Measurements from ENCODE around the gene EYS.

EYS gene

GRCh38 chr6:64547594-64548268 lies 1159.3 kb downstream of the EYS start:
- H3K4me1 ChIP-seq (ENCODE audit: control insufficient read depth, insufficient read depth, low read length) = no peaks in the 10 kb centered on the region
- H3K4me3 ChIP-seq (ENCODE audit: low read length) = no peak overlapping the region
- H3K27ac ChIP-seq (ENCODE audit: low read length) = no peak overlapping the region
- DNase-seq (ENCODE audit: low read depth, low spot score) = no peak
- H3K27me3 ChIP-seq (ENCODE audit: control insufficient read depth, insufficient read depth, low read length) = no peaks in the 10 kb centered on the region
- WGBS (ENCODE audit: insufficient coverage, insufficient read length) = no CpG with 5 or more reads among the region's 20 CpGs
- H3K36me3 ChIP-seq (ENCODE audit: control insufficient read depth, insufficient read depth, low read length) = no peaks in the 10 kb centered on the region
- peaks cover 2% of the 10 kb centered on the region; the same call in 1 of the 2 replicates for H3K9me3 ChIP-seq (ENCODE audit: control insufficient read depth, insufficient read depth, low read length)

- H3K27ac ChIP-seq (ENCODE audit: low read length) = no peak overlapping the region
- no peak for DNase-seq (ENCODE audit: low read depth, low spot score)
- no CpG with 5 or more reads among the region's 2 CpGs for WGBS (ENCODE audit: insufficient coverage, insufficient read length)
- H3K4me3 ChIP-seq (ENCODE audit: low read length) = no peak overlapping the region
- H3K9me3 ChIP-seq (ENCODE audit: control insufficient read depth, insufficient read depth, low read length) = no peaks in the 10 kb centered on the region
- no peaks in the 10 kb centered on the region for H3K36me3 ChIP-seq (ENCODE audit: control insufficient read depth, insufficient read depth, low read length)
- no peaks in the 10 kb centered on the region for H3K27me3 ChIP-seq (ENCODE audit: control insufficient read depth, insufficient read depth, low read length)
- H3K4me1 ChIP-seq (ENCODE audit: control insufficient read depth, insufficient read depth, low read length) = no peaks in the 10 kb centered on the region
Observed at GRCh38 chr6:64539917-64540316, 1167.1 kb downstream of the EYS start.

GRCh38 chr6:64538722-64539121 lies 1168.3 kb downstream of the EYS start:
- Histone ChIP-seq H3K36me3 (ENCODE audit: control insufficient read depth, insufficient read depth, low read length) (no peaks in the 10 kb centered on the region), H3K4me1 (ENCODE audit: control insufficient read depth, insufficient read depth, low read length) (no peaks in the 10 kb centered on the region), H3K27me3 (ENCODE audit: control insufficient read depth, insufficient read depth, low read length) (no peaks in the 10 kb centered on the region), H3K4me3 (ENCODE audit: low read length) (no peak overlapping the region), H3K9me3 (ENCODE audit: control insufficient read depth, insufficient read depth, low read length) (no peaks in the 10 kb centered on the region), H3K27ac (ENCODE audit: low read length) (no peak overlapping the region)
- no CpG with 5 or more reads among the region's 4 CpGs for WGBS (ENCODE audit: insufficient coverage, insufficient read length)
- DNase-seq (ENCODE audit: low read depth, low spot score) = no peak

GRCh38 chr6:64527899-64528298 lies 1179.1 kb downstream of the EYS start:
- H3K4me3 ChIP-seq (ENCODE audit: low read length) = no peak overlapping the region
- H3K4me1 ChIP-seq (ENCODE audit: control insufficient read depth, insufficient read depth, low read length) = no peaks in the 10 kb centered on the region
- no peak for DNase-seq (ENCODE audit: low read depth, low spot score)
- H3K27me3 ChIP-seq (ENCODE audit: control insufficient read depth, insufficient read depth, low read length) = no peaks in the 10 kb centered on the region
- WGBS (ENCODE audit: insufficient coverage, insufficient read length) = no CpG with 5 or more reads among the region's 2 CpGs
- no peaks in the 10 kb centered on the region; the same call in 1 of the 2 replicates for H3K9me3 ChIP-seq (ENCODE audit: control insufficient read depth, insufficient read depth, low read length)
- no peaks in the 10 kb centered on the region for H3K36me3 ChIP-seq (ENCODE audit: control insufficient read depth, insufficient read depth, low read length)
- H3K27ac ChIP-seq (ENCODE audit: low read length) = no peak overlapping the region

- Histone ChIP-seq H3K27ac (ENCODE audit: low read length) (no peak overlapping the region), H3K4me3 (ENCODE audit: low read length) (no peak overlapping the region), H3K4me1 (ENCODE audit: control insufficient read depth, insufficient read depth, low read length) (no peaks in the 10 kb centered on the region), H3K9me3 (ENCODE audit: control insufficient read depth, insufficient read depth, low read length) (no peaks in the 10 kb centered on the region), H3K36me3 (ENCODE audit: control insufficient read depth, insufficient read depth, low read length) (no peaks in the 10 kb centered on the region), H3K27me3 (ENCODE audit: control insufficient read depth, insufficient read depth, low read length) (no peaks in the 10 kb centered on the region)
- DNase-seq (ENCODE audit: low read depth, low spot score) = no peak
Observed at GRCh38 chr6:64522859-64523258, 1184.2 kb downstream of the EYS start.

GRCh38 chr6:64520050-64520449 lies 1187.0 kb downstream of the EYS start:
- Histone ChIP-seq H3K4me1 (ENCODE audit: control insufficient read depth, insufficient read depth, low read length) (no peaks in the 10 kb centered on the region), H3K9me3 (ENCODE audit: control insufficient read depth, insufficient read depth, low read length) (no peaks in the 10 kb centered on the region), H3K27ac (ENCODE audit: low read length) (no peak overlapping the region), H3K36me3 (ENCODE audit: control insufficient read depth, insufficient read depth, low read length) (no peaks in the 10 kb centered on the region), H3K27me3 (ENCODE audit: control insufficient read depth, insufficient read depth, low read length) (no peaks in the 10 kb centered on the region), H3K4me3 (ENCODE audit: low read length) (no peak overlapping the region)
- no peak for DNase-seq (ENCODE audit: low read depth, low spot score)

- no peaks in the 10 kb centered on the region for H3K36me3 ChIP-seq (ENCODE audit: control insufficient read depth, insufficient read depth, low read length)
- H3K4me1 ChIP-seq (ENCODE audit: control insufficient read depth, insufficient read depth, low read length) = no peaks in the 10 kb centered on the region
- no CpG with 5 or more reads among the region's 1 CpG for WGBS (ENCODE audit: insufficient coverage, insufficient read length)
- H3K4me3 ChIP-seq (ENCODE audit: low read length) = no peak overlapping the region
- no peaks in the 10 kb centered on the region for H3K27me3 ChIP-seq (ENCODE audit: control insufficient read depth, insufficient read depth, low read length)
- no peak overlapping the region for H3K27ac ChIP-seq (ENCODE audit: low read length)
- no peak for DNase-seq (ENCODE audit: low read depth, low spot score)
- H3K9me3 ChIP-seq (ENCODE audit: control insufficient read depth, insufficient read depth, low read length) = peaks cover 1% of the 10 kb centered on the region; the same call in 1 of the 2 replicates
Observed at GRCh38 chr6:64516393-64516792, 1190.6 kb downstream of the EYS start.

- no peak overlapping the region for H3K4me3 ChIP-seq (ENCODE audit: low read length)
- WGBS (ENCODE audit: insufficient coverage, insufficient read length) = no CpG with 5 or more reads among the region's 3 CpGs
- H3K4me1 ChIP-seq (ENCODE audit: control insufficient read depth, insufficient read depth, low read length) = no peaks in the 10 kb centered on the region
- no peaks in the 10 kb centered on the region for H3K27me3 ChIP-seq (ENCODE audit: control insufficient read depth, insufficient read depth, low read length)
- no peaks in the 10 kb centered on the region for H3K36me3 ChIP-seq (ENCODE audit: control insufficient read depth, insufficient read depth, low read length)
- peaks cover 1% of the 10 kb centered on the region for H3K9me3 ChIP-seq (ENCODE audit: control insufficient read depth, insufficient read depth, low read length)
- H3K27ac ChIP-seq (ENCODE audit: low read length) = no peak overlapping the region
- no peak for DNase-seq (ENCODE audit: low read depth, low spot score)
Observed at GRCh38 chr6:64507661-64508060, 1199.4 kb downstream of the EYS start.

- H3K4me3 ChIP-seq (ENCODE audit: low read length) = no peak overlapping the region
- no peaks in the 10 kb centered on the region for H3K4me1 ChIP-seq (ENCODE audit: control insufficient read depth, insufficient read depth, low read length)
- H3K27ac ChIP-seq (ENCODE audit: low read length) = no peak overlapping the region
- no CpG with 5 or more reads among the region's 4 CpGs for WGBS (ENCODE audit: insufficient coverage, insufficient read length)
- no peaks in the 10 kb centered on the region for H3K36me3 ChIP-seq (ENCODE audit: control insufficient read depth, insufficient read depth, low read length)
- no peaks in the 10 kb centered on the region for H3K27me3 ChIP-seq (ENCODE audit: control insufficient read depth, insufficient read depth, low read length)
- DNase-seq (ENCODE audit: low read depth, low spot score) = peak; percentile 1
- H3K9me3 ChIP-seq (ENCODE audit: control insufficient read depth, insufficient read depth, low read length) = no peaks in the 10 kb centered on the region; the same call in 1 of the 2 replicates
Observed at GRCh38 chr6:64505312-64505711, 1201.7 kb downstream of the EYS start.

GRCh38 chr6:64504503-64504902 lies 1202.5 kb downstream of the EYS start:
- Histone ChIP-seq H3K9me3 (ENCODE audit: control insufficient read depth, insufficient read depth, low read length) (no peaks in the 10 kb centered on the region; the same call in 1 of the 2 replicates), H3K4me3 (ENCODE audit: low read length) (no peak overlapping the region), H3K27me3 (ENCODE audit: control insufficient read depth, insufficient read depth, low read length) (no peaks in the 10 kb centered on the region), H3K36me3 (ENCODE audit: control insufficient read depth, insufficient read depth, low read length) (no peaks in the 10 kb centered on the region), H3K27ac (ENCODE audit: low read length) (no peak overlapping the region), H3K4me1 (ENCODE audit: control insufficient read depth, insufficient read depth, low read length) (no peaks in the 10 kb centered on the region)
- no peak for DNase-seq (ENCODE audit: low read depth, low spot score)
- WGBS (ENCODE audit: insufficient coverage, insufficient read length) = no CpG with 5 or more reads among the region's 2 CpGs

- H3K9me3 ChIP-seq (ENCODE audit: control insufficient read depth, insufficient read depth, low read length) = no peaks in the 10 kb centered on the region; the same call in 1 of the 2 replicates
- DNase-seq (ENCODE audit: low read depth, low spot score) = no peak
- H3K27ac ChIP-seq (ENCODE audit: low read length) = no peak overlapping the region
- H3K4me1 ChIP-seq (ENCODE audit: control insufficient read depth, insufficient read depth, low read length) = no peaks in the 10 kb centered on the region
- no peaks in the 10 kb centered on the region for H3K27me3 ChIP-seq (ENCODE audit: control insufficient read depth, insufficient read depth, low read length)
- no peak overlapping the region for H3K4me3 ChIP-seq (ENCODE audit: low read length)
- H3K36me3 ChIP-seq (ENCODE audit: control insufficient read depth, insufficient read depth, low read length) = no peaks in the 10 kb centered on the region
- no CpG with 5 or more reads among the region's 2 CpGs for WGBS (ENCODE audit: insufficient coverage, insufficient read length)
Observed at GRCh38 chr6:64502801-64503200, 1204.2 kb downstream of the EYS start.

Data from iPS DF 6.9 (cell line).